Esophagus muscularis mucosa (tissue), 4 donors: ENCODE data around the gene MYO10.
A peak's percentile ranks its signal among the peaks of the same experiment; 100 is the strongest.

Source experiments
- EP300 ChIP-seq: sonication (generic); formaldehyde crosslinking; IDR thresholded peaks from one replicate; pipeline ENCODE4 v1.6.1; 2017; ENCODE audit warnings: antibody characterized with exemption
- POLR2A ChIP-seq: fragments of 450-650 bp; IDR thresholded peaks from one replicate; pipeline ENCODE4 v1.6.1; 2017; ENCODE audit warnings: antibody characterized with exemption, moderate library complexity, mild to moderate bottlenecking, low read depth
- POLR2AphosphoS5 ChIP-seq, 2 donors: sonication (generic); formaldehyde crosslinking; IDR thresholded peaks; one replicate each; pipeline ENCODE4 v1.6.1; 2017; ENCODE audit warnings: antibody characterized with exemption in 2 of 2
- TF ChIP-seq, protein P1 (sequence below), 3 experiments: fragments of 200-600 bp in 2 of 3; fragments of 450-650 bp in 1 of 3; sonication (generic) in 2 of 3; IDR thresholded peaks; one replicate each; pipeline ENCODE4 v1.5.1; 2017 to 2019; ENCODE audit warnings: antibody characterized with exemption in 3 of 3, mild to moderate bottlenecking in 2 of 3, moderate library complexity in 1 of 3

DNA sequence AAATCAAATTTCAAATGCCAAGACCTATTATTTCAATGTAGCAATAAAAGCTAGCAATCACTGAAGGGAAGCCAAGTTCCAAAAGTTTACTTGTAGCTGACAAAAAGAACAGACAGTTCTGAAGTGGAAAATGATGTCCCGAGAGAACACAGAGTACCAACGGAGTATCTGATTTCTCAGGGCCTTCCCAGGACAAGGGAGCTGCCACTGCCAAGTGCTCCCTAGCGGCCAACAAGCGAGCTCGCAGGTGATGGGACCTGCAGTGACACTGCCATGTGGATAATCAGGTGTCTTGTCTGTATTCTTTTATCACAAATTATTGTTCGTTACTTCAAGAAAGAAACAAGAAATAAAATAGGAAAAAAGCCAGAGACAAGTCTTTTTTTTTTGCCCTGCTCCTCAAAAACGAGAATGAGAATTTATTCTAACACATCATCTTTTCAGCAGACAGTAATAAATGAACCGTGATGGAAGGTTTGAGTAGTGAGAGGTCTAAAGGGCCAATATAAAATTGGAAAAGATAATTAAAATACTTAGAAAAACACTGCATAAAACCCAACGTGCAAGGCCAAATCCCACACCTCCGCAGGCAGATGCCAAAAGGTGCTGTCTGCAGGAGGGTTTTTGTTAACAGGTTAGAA, 159.4 kb downstream of the MYO10 start:
- TF ChIP-seq, protein P1, sequence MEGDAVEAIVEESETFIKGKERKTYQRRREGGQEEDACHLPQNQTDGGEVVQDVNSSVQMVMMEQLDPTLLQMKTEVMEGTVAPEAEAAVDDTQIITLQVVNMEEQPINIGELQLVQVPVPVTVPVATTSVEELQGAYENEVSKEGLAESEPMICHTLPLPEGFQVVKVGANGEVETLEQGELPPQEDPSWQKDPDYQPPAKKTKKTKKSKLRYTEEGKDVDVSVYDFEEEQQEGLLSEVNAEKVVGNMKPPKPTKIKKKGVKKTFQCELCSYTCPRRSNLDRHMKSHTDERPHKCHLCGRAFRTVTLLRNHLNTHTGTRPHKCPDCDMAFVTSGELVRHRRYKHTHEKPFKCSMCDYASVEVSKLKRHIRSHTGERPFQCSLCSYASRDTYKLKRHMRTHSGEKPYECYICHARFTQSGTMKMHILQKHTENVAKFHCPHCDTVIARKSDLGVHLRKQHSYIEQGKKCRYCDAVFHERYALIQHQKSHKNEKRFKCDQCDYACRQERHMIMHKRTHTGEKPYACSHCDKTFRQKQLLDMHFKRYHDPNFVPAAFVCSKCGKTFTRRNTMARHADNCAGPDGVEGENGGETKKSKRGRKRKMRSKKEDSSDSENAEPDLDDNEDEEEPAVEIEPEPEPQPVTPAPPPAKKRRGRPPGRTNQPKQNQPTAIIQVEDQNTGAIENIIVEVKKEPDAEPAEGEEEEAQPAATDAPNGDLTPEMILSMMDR (IDR thresholded peaks at IDR 0.05): peak in 2 of 3 experiments; percentile 13 to 22
- no peak for TF ChIP-seq POLR2A
- peak; percentile 10 to 26 for TF ChIP-seq POLR2AphosphoS5 (IDR thresholded peaks at IDR 0.05)
- TF ChIP-seq EP300: no peak
